ENCODE results near the gene SLC19A1.
A peak's percentile ranks its signal among the peaks of the same experiment; 100 is the strongest.

SLC19A1 gene

GRCh38 chr21:45542242-45542666 is at the start of gene SLC19A1:
Gene SLC19A1, minus strand, starts transcription at chr21:45542440. Its CDS starts 4,481 bp downstream, at chr21:45537959.
- POLR2A ChIA-PET: no interaction called here
- CTCF ChIA-PET: interaction anchor here (1.4 kb wide), 1 partner anchor 406 kb away, joined by 3 read pairs; no protein-coding TSS in a partner anchor
- H3K4me3 ChIP-seq (ENCODE audit: low read depth, low read length): peak within 1 kb of the TSS; percentile 61
- TF ChIP-seq CTCF (IDR thresholded peaks at IDR 0.05; ENCODE audit: insufficient read depth, low read length, missing control alignments): peak; percentile 46
- DNase-seq (ENCODE audit: low read depth, low spot score): no peak

- ChIA-PET POLR2A (no interaction called here), CTCF (interaction anchor here (0.8 to 2.0 kb wide), 3 partner anchors 8 to 36 kb away, joined by 3 to 9 read pairs (median 3); no protein-coding TSS in a partner anchor)
- TF ChIP-seq CTCF (IDR thresholded peaks at IDR 0.05; ENCODE audit: insufficient read depth, low read length, missing control alignments): no peak
- H3K4me3 ChIP-seq (ENCODE audit: low read depth, low read length): no peak overlapping the region
- no peak for DNase-seq (ENCODE audit: low read depth, low spot score)
These were observed 49.5 kb upstream of the SLC19A1 start for GRCh38 chr21:45591619-45592207.

- ChIA-PET CTCF (no interaction called here), POLR2A (no interaction called here)
- peak overlapping the region; percentile 50 for H3K4me3 ChIP-seq (ENCODE audit: low read depth, low read length)
- TF ChIP-seq CTCF (IDR thresholded peaks at IDR 0.05; ENCODE audit: insufficient read depth, low read length, missing control alignments): no peak
- no peak for DNase-seq (ENCODE audit: low read depth, low spot score)
These were observed 48.7 kb upstream of the SLC19A1 start for GRCh38 chr21:45590726-45591618.

- no peak for TF ChIP-seq CTCF (IDR thresholded peaks at IDR 0.05; ENCODE audit: insufficient read depth, low read length, missing control alignments)
- H3K4me3 ChIP-seq (ENCODE audit: low read depth, low read length): peak overlapping the region; percentile 51
- POLR2A ChIA-PET: no interaction called here
- no peak for DNase-seq (ENCODE audit: low read depth, low spot score)
- CTCF ChIA-PET: no interaction called here
These were observed 48.0 kb upstream of the SLC19A1 start for GRCh38 chr21:45590246-45590725.

- H3K4me3 ChIP-seq (ENCODE audit: low read depth, low read length): peak overlapping the region; percentile 51
- no peak for TF ChIP-seq CTCF (IDR thresholded peaks at IDR 0.05; ENCODE audit: insufficient read depth, low read length, missing control alignments)
- ChIA-PET CTCF (no interaction called here), POLR2A (no interaction called here)
- no peak for DNase-seq (ENCODE audit: low read depth, low spot score)
These were observed 47.5 kb upstream of the SLC19A1 start for GRCh38 chr21:45589686-45590245.

All from AG04449 (cell line).